ENCODE data around the gene ADGRL3. TPM values are rescaled to one million over a fixed set of nuclear protein-coding genes. Genes with fewer than 3 reads are reported as not detected.

Gene ADGRL3
- total and polyA plus RNA-seq, 2 donors, result 3.1 to 70.1 TPM

GRCh38 chr4:61217222-61217621 is 17.1 kb downstream of the ADGRL3 start:
- Histone ChIP-seq H3K27ac (ENCODE audit: low read depth) (no peak overlapping the region), H3K4me1 (ENCODE audit: insufficient read depth) (no peaks in the 10 kb centered on the region), H3K36me3 (ENCODE audit: insufficient read depth) (no peaks in the 10 kb centered on the region), H3K4me3 (ENCODE audit: low read depth, low read length) (no peak overlapping the region)
- WGBS, result 95% methylated on average over 1 of the region's 1 CpG
- DNase-seq (ENCODE audit: extremely low spot score), result no peak

GRCh38 chr4:61220556-61220955 is 20.4 kb downstream of the ADGRL3 start:
- H3K4me1 ChIP-seq (ENCODE audit: insufficient read depth), result no peaks in the 10 kb centered on the region
- WGBS, result 60% methylated on average over 2 of the region's 2 CpGs
- no peak overlapping the region for H3K4me3 ChIP-seq (ENCODE audit: low read depth, low read length)
- no peaks in the 10 kb centered on the region for H3K36me3 ChIP-seq (ENCODE audit: insufficient read depth)
- DNase-seq (ENCODE audit: extremely low spot score), result no peak
- no peak overlapping the region for H3K27ac ChIP-seq (ENCODE audit: low read depth)

GRCh38 chr4:61223385-61223784 is 23.3 kb downstream of the ADGRL3 start:
- Histone ChIP-seq H3K27ac (ENCODE audit: low read depth) (no peak overlapping the region), H3K4me3 (ENCODE audit: low read depth, low read length) (no peak overlapping the region), H3K4me1 (ENCODE audit: insufficient read depth) (no peaks in the 10 kb centered on the region), H3K36me3 (ENCODE audit: insufficient read depth) (no peaks in the 10 kb centered on the region)
- 93% methylated on average over 4 of the region's 4 CpGs for WGBS
- no peak for DNase-seq (ENCODE audit: extremely low spot score)

GRCh38 chr4:61224573-61224972 is 24.4 kb downstream of the ADGRL3 start:
- Histone ChIP-seq H3K4me3 (ENCODE audit: low read depth, low read length) (no peak overlapping the region), H3K27ac (ENCODE audit: low read depth) (no peak overlapping the region), H3K36me3 (ENCODE audit: insufficient read depth) (no peaks in the 10 kb centered on the region), H3K4me1 (ENCODE audit: insufficient read depth) (no peaks in the 10 kb centered on the region)
- WGBS, result 85% methylated on average over 8 of the region's 8 CpGs
- DNase-seq (ENCODE audit: extremely low spot score), result no peak

GRCh38 chr4:61225656-61226055 is 25.5 kb downstream of the ADGRL3 start:
- WGBS, result 92% methylated on average over 1 of the region's 1 CpG
- no peaks in the 10 kb centered on the region for H3K36me3 ChIP-seq (ENCODE audit: insufficient read depth)

GRCh38 chr4:61231421-61231820 is 31.3 kb downstream of the ADGRL3 start:
- Histone ChIP-seq H3K36me3 (ENCODE audit: insufficient read depth) (no peaks in the 10 kb centered on the region), H3K27ac (ENCODE audit: low read depth) (no peak overlapping the region), H3K4me3 (ENCODE audit: low read depth, low read length) (no peak overlapping the region), H3K4me1 (ENCODE audit: insufficient read depth) (no peaks in the 10 kb centered on the region)
- DNase-seq (ENCODE audit: extremely low spot score), result no peak
- 89% methylated on average over 7 of the region's 7 CpGs for WGBS

More at GRCh38 chr4:61225656-61226055, 25.5 kb downstream of the ADGRL3 start:
- DNase-seq (ENCODE audit: extremely low spot score), result no peak
- Histone ChIP-seq H3K4me3 (ENCODE audit: low read depth, low read length) (no peak overlapping the region), H3K27ac (ENCODE audit: low read depth) (no peak overlapping the region), H3K4me1 (ENCODE audit: insufficient read depth) (no peaks in the 10 kb centered on the region)

- DNase-seq (ENCODE audit: extremely low spot score), result no peak
- no peak overlapping the region for H3K27ac ChIP-seq (ENCODE audit: low read depth)
- H3K36me3 ChIP-seq (ENCODE audit: insufficient read depth), result no peaks in the 10 kb centered on the region
- H3K4me3 ChIP-seq (ENCODE audit: low read depth, low read length), result no peak overlapping the region
- WGBS, result 70% methylated on average over 1 of the region's 1 CpG
- H3K4me1 ChIP-seq (ENCODE audit: insufficient read depth), result no peaks in the 10 kb centered on the region
These were observed 39.1 kb downstream of the ADGRL3 start for GRCh38 chr4:61239250-61239649.

- WGBS, result 62% methylated on average over 2 of the region's 2 CpGs
- no peaks in the 10 kb centered on the region for H3K4me1 ChIP-seq (ENCODE audit: insufficient read depth)
- H3K27ac ChIP-seq (ENCODE audit: low read depth), result no peak overlapping the region
- H3K36me3 ChIP-seq (ENCODE audit: insufficient read depth), result no peaks in the 10 kb centered on the region
- no peak overlapping the region for H3K4me3 ChIP-seq (ENCODE audit: low read depth, low read length)
- no peak for DNase-seq (ENCODE audit: extremely low spot score)
These were observed 43.8 kb downstream of the ADGRL3 start for GRCh38 chr4:61243962-61244361.

GRCh38 chr4:61245069-61245714 is 45.1 kb downstream of the ADGRL3 start:
- WGBS, result 74% methylated on average over 4 of the region's 4 CpGs
- H3K4me1 ChIP-seq (ENCODE audit: insufficient read depth), result no peaks in the 10 kb centered on the region
- no peaks in the 10 kb centered on the region for H3K36me3 ChIP-seq (ENCODE audit: insufficient read depth)
- no peak overlapping the region for H3K27ac ChIP-seq (ENCODE audit: low read depth)
- no peak for DNase-seq (ENCODE audit: extremely low spot score)
- no peak overlapping the region for H3K4me3 ChIP-seq (ENCODE audit: low read depth, low read length)

GRCh38 chr4:61246034-61246433 is 45.9 kb downstream of the ADGRL3 start:
- Histone ChIP-seq H3K4me3 (ENCODE audit: low read depth, low read length) (no peak overlapping the region), H3K4me1 (ENCODE audit: insufficient read depth) (no peaks in the 10 kb centered on the region), H3K36me3 (ENCODE audit: insufficient read depth) (no peaks in the 10 kb centered on the region), H3K27ac (ENCODE audit: low read depth) (no peak overlapping the region)
- DNase-seq (ENCODE audit: extremely low spot score), result no peak
- WGBS, result 43% methylated on average over 1 of the region's 1 CpG

GRCh38 chr4:61248705-61249104 is 48.6 kb downstream of the ADGRL3 start:
- no peak overlapping the region for H3K4me3 ChIP-seq (ENCODE audit: low read depth, low read length)
- H3K27ac ChIP-seq (ENCODE audit: low read depth), result no peak overlapping the region
- no peaks in the 10 kb centered on the region for H3K4me1 ChIP-seq (ENCODE audit: insufficient read depth)
- 72% methylated on average over 8 of the region's 8 CpGs for WGBS
- no peaks in the 10 kb centered on the region for H3K36me3 ChIP-seq (ENCODE audit: insufficient read depth)
- DNase-seq (ENCODE audit: extremely low spot score), result no peak

GRCh38 chr4:61251129-61251528 is 51.0 kb downstream of the ADGRL3 start:
- 85% methylated on average over 6 of the region's 6 CpGs for WGBS
- Histone ChIP-seq H3K4me3 (ENCODE audit: low read depth, low read length) (no peak overlapping the region), H3K4me1 (ENCODE audit: insufficient read depth) (no peaks in the 10 kb centered on the region), H3K27ac (ENCODE audit: low read depth) (no peak overlapping the region), H3K36me3 (ENCODE audit: insufficient read depth) (no peaks in the 10 kb centered on the region)
- no peak for DNase-seq (ENCODE audit: extremely low spot score)

- Histone ChIP-seq H3K4me3 (ENCODE audit: low read depth, low read length) (no peak overlapping the region), H3K27ac (ENCODE audit: low read depth) (no peak overlapping the region), H3K36me3 (ENCODE audit: insufficient read depth) (no peaks in the 10 kb centered on the region), H3K4me1 (ENCODE audit: insufficient read depth) (no peaks in the 10 kb centered on the region)
- 80% methylated on average over 3 of the region's 3 CpGs for WGBS
- no peak for DNase-seq (ENCODE audit: extremely low spot score)
These were observed 54.3 kb downstream of the ADGRL3 start for GRCh38 chr4:61254406-61254805.

- Histone ChIP-seq H3K36me3 (ENCODE audit: insufficient read depth) (no peaks in the 10 kb centered on the region), H3K4me3 (ENCODE audit: low read depth, low read length) (no peak overlapping the region), H3K27ac (ENCODE audit: low read depth) (no peak overlapping the region), H3K4me1 (ENCODE audit: insufficient read depth) (no peaks in the 10 kb centered on the region)
- 46% methylated on average over 6 of the region's 6 CpGs for WGBS
- DNase-seq (ENCODE audit: extremely low spot score), result no peak
These were observed 73.1 kb downstream of the ADGRL3 start for GRCh38 chr4:61273233-61273632.

- Histone ChIP-seq H3K27ac (ENCODE audit: low read depth) (no peak overlapping the region), H3K4me1 (ENCODE audit: insufficient read depth) (no peaks in the 10 kb centered on the region), H3K4me3 (ENCODE audit: low read depth, low read length) (no peak overlapping the region), H3K36me3 (ENCODE audit: insufficient read depth) (no peaks in the 10 kb centered on the region)
- 89% methylated on average over 1 of the region's 1 CpG for WGBS
- DNase-seq (ENCODE audit: extremely low spot score), result no peak
These were observed 74.2 kb downstream of the ADGRL3 start for GRCh38 chr4:61274286-61274685.

Measured in urinary bladder (tissue), 4 donors.